SHP77 treated with DMSO at 0.1 percent for 48 hours (cell line): Measurements from ENCODE around the gene NR1D1.

ENCODE experiments used
- DNase-seq: peaks from one replicate; lab custom pipeline; 2025; lab: John Stamatoyannopoulos, UW

The NR1D1 gene

GRCh38 chr17:40097087-40097486 lies 3.3 kb downstream of the NR1D1 start:
- DNase-seq: no peak

GRCh38 chr17:40095944-40096791 lies 4.2 kb downstream of the NR1D1 start:
- DNase-seq: no peak

GRCh38 chr17:40095351-40095943 lies 4.9 kb downstream of the NR1D1 start:
- DNase-seq: no peak

- DNase-seq: no peak
These were observed 5.5 kb downstream of the NR1D1 start for GRCh38 chr17:40094874-40095273.

GRCh38 chr17:40093580-40094201 lies 6.7 kb downstream of the NR1D1 start:
- no peak for DNase-seq

GRCh38 chr17:40093005-40093579 lies 7.3 kb downstream of the NR1D1 start:
- no peak for DNase-seq

- no peak for DNase-seq
These were observed 7.8 kb downstream of the NR1D1 start for GRCh38 chr17:40092581-40092980.

GRCh38 chr17:40091691-40092397 lies 8.5 kb downstream of the NR1D1 start:
- DNase-seq: no peak

GRCh38 chr17:40090237-40091119 lies 9.9 kb downstream of the NR1D1 start:
- no peak for DNase-seq

GRCh38 chr17:40089077-40089895 lies 11.1 kb downstream of the NR1D1 start:
- no peak for DNase-seq

GRCh38 chr17:40087903-40088718 lies 12.3 kb downstream of the NR1D1 start:
- no peak for DNase-seq

- DNase-seq: no peak
These were observed 13.2 kb downstream of the NR1D1 start for GRCh38 chr17:40087049-40087794.

GRCh38 chr17:40086150-40087044 lies 14.0 kb downstream of the NR1D1 start:
- no peak for DNase-seq

- DNase-seq: no peak
These were observed 15.9 kb downstream of the NR1D1 start for GRCh38 chr17:40084477-40084876.

- no peak for DNase-seq
These were observed 20.8 kb downstream of the NR1D1 start for GRCh38 chr17:40079545-40079944.

- DNase-seq: no peak
These were observed 23.8 kb downstream of the NR1D1 start for GRCh38 chr17:40076591-40076990.

GRCh38 chr17:40075942-40076498 lies 24.4 kb downstream of the NR1D1 start:
- no peak for DNase-seq
